Measurements from ENCODE around the gene THAP8.
"Not testable (repeated sequence)": the region's sequence is repeated elsewhere in the genome, so short reads cannot be mapped to it uniquely, and the experiment has no call there.

Gene THAP8

GRCh38 chr19:36068810-36069499 lies 14.9 kb upstream of the THAP8 start:
- DNase-seq (ENCODE audit: low spot score): not testable (repeated sequence)

- no peak for DNase-seq (ENCODE audit: low spot score)
Observed at GRCh38 chr19:36067681-36068080, 13.6 kb upstream of the THAP8 start.

GRCh38 chr19:36064826-36065225 lies 10.7 kb upstream of the THAP8 start:
- no peak for DNase-seq (ENCODE audit: low spot score)

- no peak for DNase-seq (ENCODE audit: low spot score)
Observed at GRCh38 chr19:36061367-36061766, 7.3 kb upstream of the THAP8 start.

GRCh38 chr19:36060430-36060829 lies 6.3 kb upstream of the THAP8 start:
- DNase-seq (ENCODE audit: low spot score): peak; percentile 85

DNA sequence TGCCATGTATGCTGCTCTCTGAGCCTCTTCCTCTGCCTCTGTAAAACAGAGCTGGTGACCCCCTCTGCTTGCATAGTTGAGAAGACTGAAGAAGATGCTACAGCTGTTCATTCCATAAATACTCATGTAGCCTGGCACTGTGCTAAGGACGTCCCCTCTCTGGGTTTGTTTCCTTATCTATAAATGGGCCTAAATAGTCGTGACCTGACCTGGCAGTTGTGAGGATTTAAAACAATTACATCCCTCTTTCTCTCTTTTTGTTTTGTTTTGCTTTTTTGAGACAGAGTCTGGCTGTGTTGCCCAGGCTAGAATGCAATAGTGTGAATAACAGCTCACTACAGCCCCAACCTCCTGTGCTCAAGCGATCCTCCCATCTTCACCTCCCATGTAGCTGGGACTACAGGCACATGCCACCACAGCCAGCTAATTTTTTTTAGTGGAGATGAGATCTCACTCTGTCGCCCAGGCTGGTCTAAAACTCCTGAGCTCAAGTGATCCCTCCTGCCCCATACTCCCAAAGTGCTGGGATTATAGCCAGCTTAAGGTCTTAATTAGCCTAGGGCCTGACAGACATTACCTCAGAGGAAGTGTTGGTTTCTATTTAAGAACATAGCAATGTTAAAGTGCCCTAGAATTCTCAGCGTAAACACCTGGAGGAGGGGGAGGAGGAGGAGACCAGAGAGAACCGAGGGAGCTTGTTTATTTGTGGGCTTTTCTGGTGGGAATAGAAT lies 5.3 kb upstream of the THAP8 start:
- no peak for DNase-seq (ENCODE audit: low spot score)

DNA sequence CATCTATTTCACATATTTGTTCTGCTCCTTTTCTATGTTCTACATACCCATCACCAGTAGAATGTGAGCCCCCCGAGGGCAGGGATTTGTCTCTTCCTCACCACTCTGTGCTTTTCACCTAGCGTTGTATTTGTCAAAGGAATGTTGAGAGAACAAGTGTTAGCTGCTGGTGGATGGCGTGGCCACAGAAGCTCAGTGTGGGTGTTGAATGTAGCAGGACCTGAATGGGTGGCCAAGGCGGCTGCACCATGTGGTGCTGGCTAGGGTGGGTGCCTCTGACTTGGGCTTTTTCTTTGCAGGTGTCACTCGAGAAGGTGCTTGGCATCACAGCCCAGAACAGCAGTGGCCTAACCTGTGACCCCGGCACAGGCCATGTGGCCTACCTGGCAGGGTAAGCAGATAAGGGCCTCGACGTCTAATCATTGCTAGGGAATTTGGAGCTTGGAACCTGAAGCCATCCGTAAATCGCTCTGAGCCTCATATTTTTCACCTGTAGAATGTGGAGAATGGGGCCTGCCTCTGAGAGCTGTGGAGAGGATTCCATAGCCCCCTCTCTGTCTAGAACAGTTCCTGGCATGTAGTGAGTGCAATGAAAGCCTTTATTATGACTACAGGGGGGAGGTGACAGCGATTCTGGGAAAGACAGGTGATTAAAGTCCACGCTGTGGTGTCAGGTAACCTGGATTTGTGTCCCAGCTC lies 4.5 kb upstream of the THAP8 start:
- DNase-seq (ENCODE audit: low spot score): no peak

DNA sequence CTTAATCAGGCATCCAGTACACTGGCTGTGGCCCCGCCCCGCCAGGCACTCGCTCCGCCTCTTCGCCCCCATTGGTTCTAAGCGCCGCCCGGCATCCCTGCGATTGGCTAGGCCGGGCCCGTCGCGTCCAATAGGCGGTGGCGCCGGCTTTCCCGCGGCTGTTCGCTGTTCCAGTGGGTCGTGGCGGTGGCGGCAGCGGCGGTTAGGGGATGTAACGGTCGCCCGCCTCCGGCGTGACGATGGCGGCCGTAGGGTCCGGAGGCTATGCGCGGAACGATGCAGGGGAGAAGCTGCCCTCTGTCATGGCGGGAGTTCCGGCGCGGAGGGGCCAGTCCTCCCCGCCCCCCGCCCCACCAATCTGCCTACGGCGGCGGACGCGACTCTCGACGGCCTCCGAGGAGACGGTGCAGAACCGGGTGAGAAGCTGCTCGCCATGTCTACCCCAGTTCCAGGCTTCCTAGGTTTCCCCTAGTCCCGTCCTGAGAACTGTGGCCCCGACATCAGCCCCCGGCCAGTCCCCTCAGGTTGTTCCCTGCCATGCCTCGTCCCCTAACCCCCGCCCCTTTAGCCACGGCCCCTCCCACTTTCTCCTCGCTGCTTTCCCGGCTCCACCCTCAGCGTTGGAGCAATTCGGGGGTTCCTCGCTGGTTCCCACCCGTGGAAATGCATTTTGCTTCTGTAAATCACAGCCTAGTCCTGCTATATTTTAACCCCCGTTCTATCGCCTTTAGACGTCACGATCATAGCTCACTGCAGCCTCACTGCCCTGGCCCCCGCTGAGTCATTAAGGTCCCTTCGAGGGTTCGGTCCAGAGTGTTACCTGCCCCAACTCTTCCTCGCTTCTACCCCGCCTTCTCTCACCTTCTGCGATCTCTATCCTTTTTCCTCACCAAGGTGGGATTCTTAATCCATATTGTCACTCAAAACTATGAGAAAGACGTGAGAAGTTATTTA lies 925 bp upstream of the THAP8 start, which contains the start of gene WDR62:
Gene WDR62, plus strand, starts transcription at position 165 of the 954 bp plus-strand sequence. Its CDS starts 75 bp downstream, at position 240.
- DNase-seq (ENCODE audit: low spot score): peak; percentile 99

DNA sequence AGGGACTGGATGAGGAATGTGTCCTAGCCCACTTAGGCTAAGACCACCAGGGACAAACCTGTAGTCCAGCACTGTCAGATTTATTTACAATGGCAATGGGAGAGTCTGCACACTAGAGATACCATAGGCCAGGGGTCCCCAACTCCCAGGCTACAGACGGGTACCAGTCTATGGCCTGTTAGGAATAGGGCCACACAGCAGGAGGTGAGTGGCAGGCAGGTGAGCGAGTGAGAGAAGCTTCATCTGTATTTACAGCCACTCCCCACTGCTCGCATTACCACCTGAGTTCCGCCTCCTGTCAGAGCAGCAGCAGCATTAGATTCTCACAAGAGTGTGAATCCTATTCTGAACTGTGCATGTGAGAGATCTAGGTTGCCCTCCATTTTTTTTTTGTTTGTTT lies 2.4 kb downstream of the THAP8 start:
- no peak for DNase-seq (ENCODE audit: low spot score)

GRCh38 chr19:36051236-36051635 lies 2.8 kb downstream of the THAP8 start:
- no peak for DNase-seq (ENCODE audit: low spot score)

- no peak for DNase-seq (ENCODE audit: low spot score)
Observed at GRCh38 chr19:36049080-36049698, 4.9 kb downstream of the THAP8 start.

- DNase-seq (ENCODE audit: low spot score): no peak
Observed at GRCh38 chr19:36047835-36048234, 6.2 kb downstream of the THAP8 start.

DNA sequence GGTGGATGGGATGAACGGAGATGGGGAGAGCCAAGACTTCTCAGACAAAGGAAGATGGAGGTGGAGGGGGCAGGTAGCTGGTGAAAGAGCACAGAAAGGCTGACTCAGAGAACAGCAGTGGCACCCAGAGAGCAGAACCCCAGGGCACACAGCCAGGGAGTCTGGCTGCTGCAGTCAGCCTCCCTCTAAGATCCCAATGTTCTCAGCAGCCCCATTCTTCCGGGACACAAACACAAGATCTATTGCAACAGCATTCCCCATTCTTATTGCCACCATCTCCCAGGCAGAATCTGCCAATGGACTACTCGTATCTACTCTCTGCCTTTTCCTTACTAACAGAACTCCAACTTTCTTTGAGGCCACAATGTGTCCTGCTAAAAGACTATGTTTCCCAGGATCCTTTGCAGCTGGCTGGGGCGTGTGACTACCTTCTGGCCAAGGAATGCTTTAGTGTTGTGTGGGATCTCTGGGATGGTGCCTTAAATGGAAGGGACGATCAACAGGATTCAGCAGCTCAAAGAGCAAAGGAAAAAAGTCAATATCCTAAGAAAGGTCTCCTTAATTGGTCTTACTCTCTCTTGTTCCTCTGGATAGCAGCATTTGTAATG lies 7.5 kb downstream of the THAP8 start:
- no peak for DNase-seq (ENCODE audit: low spot score)

- DNase-seq (ENCODE audit: low spot score): no peak
Observed at GRCh38 chr19:36043952-36044351, 10.1 kb downstream of the THAP8 start.

DNA sequence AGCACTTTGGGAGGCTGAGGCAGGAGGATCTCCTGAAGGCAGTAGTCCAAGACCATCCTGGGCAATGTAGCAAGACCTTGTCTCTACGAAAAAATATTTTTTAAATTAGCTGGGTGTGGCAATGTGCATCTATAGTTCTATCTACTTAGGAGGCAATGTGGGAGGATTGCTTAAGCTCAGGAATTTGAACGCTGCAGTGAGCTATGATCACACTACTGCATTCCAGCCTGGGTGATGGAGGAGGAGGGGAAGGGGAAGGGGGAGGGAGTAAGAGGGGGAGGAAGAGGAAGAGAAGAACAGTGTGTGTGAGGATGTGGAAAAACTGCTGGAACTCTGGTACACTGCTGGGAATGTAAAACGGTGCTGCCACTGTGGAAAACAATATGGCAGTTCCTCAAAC lies 12.3 kb downstream of the THAP8 start:
- peak; percentile 74 for DNase-seq (ENCODE audit: low spot score)

- not testable (repeated sequence) for DNase-seq (ENCODE audit: low spot score)
Observed at GRCh38 chr19:36041092-36041491, 13.0 kb downstream of the THAP8 start.

DNA sequence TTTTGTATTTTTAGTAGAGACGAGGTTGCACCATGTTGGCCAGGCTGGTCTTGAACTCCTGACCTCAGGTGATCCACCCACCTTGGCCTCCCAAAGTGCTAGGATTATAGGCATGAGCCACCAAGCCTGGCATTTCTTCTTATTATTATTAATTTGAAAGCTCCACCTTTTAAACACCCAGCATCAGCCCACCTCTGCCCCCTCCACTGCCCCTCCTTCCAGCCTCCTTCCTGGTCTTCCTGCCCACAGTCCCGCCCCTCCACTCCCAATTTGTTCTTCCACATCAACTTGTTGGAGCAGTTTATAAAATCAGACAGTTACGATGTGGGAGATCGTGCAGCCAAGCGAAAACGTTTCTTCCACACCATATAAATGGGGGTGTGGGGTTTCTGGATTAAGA lies 13.6 kb downstream of the THAP8 start:
- no peak for DNase-seq (ENCODE audit: low spot score)

- peak; percentile 100 for DNase-seq (ENCODE audit: low spot score)
Observed at GRCh38 chr19:36032251-36033104, 21.6 kb downstream of the THAP8 start, which contains the start of gene CLIP3. Gene CLIP3 (minus strand): TSS chr19:36032873. CDS start chr19:36032357, 516 bp downstream.

- DNase-seq (ENCODE audit: low spot score): no peak
Observed at GRCh38 chr19:36031308-36031707, 22.8 kb downstream of the THAP8 start.

All from GM03348 (cell line).